Endothelial cell of umbilical vein (primary cell): ENCODE data around the gene MRPL58. TPM values are rescaled to one million over a fixed set of nuclear protein-coding genes. Genes with fewer than 3 reads are reported as not detected.

Experiments used
- BruUV-seq: library from RNA; stranded (reverse); fragments of 400-500 nt; replicated peaks from 2 replicates; lab custom pipeline; 2021; lab: Mats Ljungman, UMichigan
- CTCF ChIA-PET: fragments of 300-600, 350-600 bp; sonication (Branson Sonifier 250); formaldehyde crosslinking; loops from one replicate; lab custom pipeline; 2021; ENCODE audit warnings: antibody characterized with exemption, inconsistent platforms; lab: Charles Lee
- POLR2A ChIA-PET: fragments of 300-600, 350-600 bp; sonication (Branson Sonifier 250); formaldehyde crosslinking; loops from one replicate; lab custom pipeline; 2021; ENCODE audit warnings: antibody characterized with exemption, inconsistent platforms; lab: Charles Lee
- DNase-seq: peaks from one replicate; pipeline ENCODE4 v3.0.0-alpha.2; 2011; ENCODE audit warnings: low read depth, low spot score
- FAIRE-seq: peaks from 2 replicates; lab custom pipeline; 2011; peaks lifted over from hg19 to GRCh38; lab: Jason Lieb, UNC
- H2AFZ ChIP-seq: 2 replicates; pipeline ENCODE4 v1.6.0; 2012; ENCODE audit warnings: low read depth, low read length, control low read depth, inconsistent platforms
- H3K27ac ChIP-seq: 2 replicates; pipeline ENCODE4 v1.5.1; 2011; ENCODE audit warnings: low read depth, mild to moderate bottlenecking, control low read depth, low read length, moderate library complexity; ENCODE audit not compliant: insufficient read depth
- H3K27me3 ChIP-seq, 2 experiments: 2 replicates each; pipeline versions ENCODE4 v1.6.0 to v1.6.1; 2011; ENCODE audit warnings: low read length in 2 of 2, mixed read lengths in 1 of 2; ENCODE audit not compliant: control insufficient read depth in 2 of 2, insufficient read depth in 2 of 2
- H3K36me3 ChIP-seq, 2 experiments: 2 replicates in 1 of 2; 3 replicates in 1 of 2; pipeline ENCODE4 v1.5.1; 2011; ENCODE audit warnings: low read length in 2 of 2, mild to moderate bottlenecking in 1 of 2, moderate library complexity in 1 of 2; ENCODE audit not compliant: control insufficient read depth in 2 of 2, insufficient read depth in 2 of 2; ENCODE audit errors: extremely low read depth in 1 of 2
- H3K4me1 ChIP-seq: 3 replicates; pipeline ENCODE4 v1.5.1; 2011; ENCODE audit warnings: mild to moderate bottlenecking, low read length; ENCODE audit not compliant: control insufficient read depth, insufficient read depth; ENCODE audit errors: extremely low read depth
- H3K4me2 ChIP-seq: 2 replicates; pipeline ENCODE4 v1.6.1; 2011; ENCODE audit warnings: low read length, control low read depth, mixed read lengths; ENCODE audit not compliant: insufficient read depth
- H3K4me3 ChIP-seq, 3 experiments: fragments of 200-600 bp in 1 of 3; sonication (generic), shearing (Covaris generic) in 1 of 3; replicated peaks in 1 of 3; 2 replicates each; pipeline ENCODE4 v1.5.1; 2011 to 2016; ENCODE audit warnings: control low read depth in 3 of 3, low read length in 3 of 3, mild to moderate bottlenecking in 2 of 3, inconsistent platforms in 1 of 3, low read depth in 1 of 3, moderate library complexity in 1 of 3; ENCODE audit not compliant: insufficient read depth in 1 of 3
- H3K79me2 ChIP-seq: 2 replicates; pipeline ENCODE4 v1.6.0; 2012; ENCODE audit warnings: low read length, inconsistent platforms; ENCODE audit not compliant: control insufficient read depth, insufficient read depth
- H3K9ac ChIP-seq: replicated peaks from 2 replicates; pipeline ENCODE3; 2011; ENCODE audit warnings: low read length, control low read depth; ENCODE audit not compliant: insufficient read depth; ENCODE audit errors: extremely low read depth
- H3K9me1 ChIP-seq: replicated peaks from 3 replicates; pipeline ENCODE4 v1.6.0; 2011; ENCODE audit warnings: mild to moderate bottlenecking, low read length; ENCODE audit not compliant: control insufficient read depth, insufficient read depth; ENCODE audit errors: extremely low read depth
- H3K9me3 ChIP-seq: replicated peaks from 2 replicates; pipeline ENCODE4 v1.5.1; 2012; ENCODE audit warnings: low read length, inconsistent platforms; ENCODE audit not compliant: control insufficient read depth, insufficient read depth
- H4K20me1 ChIP-seq: replicated peaks from 2 replicates; pipeline ENCODE3; 2011; ENCODE audit warnings: mild to moderate bottlenecking, low read length; ENCODE audit not compliant: control insufficient read depth, insufficient read depth; ENCODE audit errors: extremely low read depth
- EZH2 ChIP-seq: IDR thresholded peaks from 2 replicates; pipeline ENCODE4 v1.6.1; 2012; ENCODE audit warnings: borderline replicate concordance, low read depth, mild to moderate bottlenecking, moderate library complexity, low read length, inconsistent platforms; ENCODE audit not compliant: severe bottlenecking
- FOS ChIP-seq: IDR thresholded peaks from 2 replicates; pipeline ENCODE4 v1.6.1; 2011; ENCODE audit warnings: mild to moderate bottlenecking, low read length, moderate library complexity, borderline replicate concordance; ENCODE audit not compliant: insufficient read depth
- GATA2 ChIP-seq: IDR thresholded peaks from 2 replicates; pipeline ENCODE4 v1.7.0; 2011; ENCODE audit warnings: low read depth, mild to moderate bottlenecking, moderate library complexity, mixed read lengths, low read length; ENCODE audit not compliant: insufficient read length, insufficient read depth
- JUN ChIP-seq: IDR thresholded peaks from 2 replicates; pipeline ENCODE4 v1.6.1; 2011; ENCODE audit warnings: borderline replicate concordance, low read depth; ENCODE audit not compliant: insufficient read length, insufficient read depth
- MYC ChIP-seq: IDR thresholded peaks from one replicate; pipeline ENCODE4 v1.6.1; 2011; ENCODE audit warnings: mild to moderate bottlenecking, low read depth, low read length
- POLR2A ChIP-seq: IDR thresholded peaks from 2 replicates; pipeline ENCODE4 v1.6.1; 2012; ENCODE audit warnings: low read depth, mild to moderate bottlenecking, control low read depth, low read length
- POLR2AphosphoS5 ChIP-seq: IDR thresholded peaks from 2 replicates; pipeline ENCODE4 v1.6.1; 2012; ENCODE audit warnings: low read depth, mild to moderate bottlenecking, control low read depth, low read length, moderate library complexity; ENCODE audit not compliant: insufficient read depth
- dilution Hi-C: fragments of 300-500 bp; cut with MboI; formaldehyde crosslinking; loops from one replicate; pipeline ENCODE4 v1.15.0; 2019; ENCODE audit warnings: low sequenced_read_pairs; ENCODE audit not compliant: extremely low pct_ligation_motif_present
- intact Hi-C: fragments of 100-400 bp; cut with micrococcal nuclease; formaldehyde crosslinking; loops from one replicate; pipeline ENCODE4 v1.10.0; 2022
- polyA plus RNA-seq, 4 experiments: library from polyadenylated mRNA; depleted of rRNA in 3 of 4; stranded (reverse) in 3 of 4; unstranded in 1 of 4; fragments of >200 nt; gene quantifications; 2 replicates each; pipeline versions ENCODE4 v1.2.1 to v1.2.3, GENCODE V29; 2011 to 2012; ENCODE audit warnings: missing spikeins in 1 of 4
- total RNA-seq: library from RNA; stranded (reverse); gene quantifications from 2 replicates; pipeline ENCODE4 v1.2.3, GENCODE V29; 2021
- TF ChIP-seq, protein P1 (sequence below): IDR thresholded peaks from 2 replicates; pipeline ENCODE4 v1.6.1; 2011; ENCODE audit not compliant: insufficient read depth, insufficient read length
- TF ChIP-seq, protein P2 (sequence below), 2 donors: IDR thresholded peaks; 1 replicate in 1 of 2; 2 replicates in 1 of 2; pipeline ENCODE4 v1.5.1; 2011; ENCODE audit warnings: low read length in 2 of 2, mild to moderate bottlenecking in 2 of 2, moderate library complexity in 2 of 2, control low read depth in 1 of 2, inconsistent platforms in 1 of 2, low read depth in 1 of 2; ENCODE audit not compliant: insufficient read depth in 1 of 2; ENCODE audit errors: extremely low read depth in 1 of 2

Gene MRPL58
- total and polyA plus RNA-seq, 2 donors (not counting 3 experiments of a cell fraction or from before 2014, with no cell fraction given): 38.0 to 43.7 TPM

DNA sequence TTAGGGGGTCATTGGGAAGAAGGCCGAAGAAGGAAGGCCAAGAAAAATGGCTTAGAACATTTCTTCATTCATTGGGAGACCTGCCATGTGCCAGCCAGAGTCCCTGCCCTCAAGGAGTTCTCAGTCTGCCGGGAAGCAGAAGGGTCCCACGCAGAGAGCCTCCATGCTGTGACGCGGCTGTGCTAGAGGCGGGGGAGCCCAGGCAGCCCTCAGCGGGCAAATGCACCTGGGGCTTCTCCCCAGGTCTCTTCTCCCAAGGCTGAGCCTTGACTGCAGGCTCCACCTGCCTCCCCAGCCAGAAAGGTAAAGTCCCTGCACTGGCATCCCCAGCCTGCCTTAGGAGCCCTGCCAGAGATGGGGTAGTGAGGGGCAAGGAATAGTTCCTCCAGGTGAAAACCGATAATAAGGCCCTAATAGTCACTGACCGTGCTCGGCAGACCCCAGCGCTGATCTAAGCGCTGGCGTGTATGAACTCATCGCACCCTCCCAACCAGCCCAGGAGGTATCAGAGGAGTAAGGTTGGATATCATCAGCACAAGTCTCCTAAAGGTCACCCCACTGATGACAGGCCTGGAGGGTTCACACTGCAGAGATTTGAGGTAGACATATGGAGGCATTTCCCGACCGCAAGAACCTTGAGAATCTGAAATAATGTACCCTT lies 31.0 kb upstream of the MRPL58 start:
- H3K4me3 ChIP-seq: peak overlapping the region in 2 of 3 experiments; percentile 25 to 38
- ChIA-PET POLR2A (no interaction called here), CTCF (no interaction called here)
- no peaks in the 10 kb centered on the region for H4K20me1 ChIP-seq
- peaks cover 11% of the 10 kb centered on the region for H3K4me1 ChIP-seq
- peaks cover 0 to 2% of the 10 kb centered on the region in 2 experiments for H3K27me3 ChIP-seq
- H2AFZ ChIP-seq: peak overlapping the region; percentile 46
- H3K27ac ChIP-seq: peak overlapping the region; percentile 1
- no peaks in the 10 kb centered on the region for H3K9me3 ChIP-seq
- FAIRE-seq (no peak), DNase-seq (no peak)
- no peak for TF ChIP-seq EZH2
- TF ChIP-seq POLR2A: no peak
- TF ChIP-seq FOS: no peak
- TF ChIP-seq JUN: no peak
- TF ChIP-seq POLR2AphosphoS5: no peak
- TF ChIP-seq GATA2: no peak
- TF ChIP-seq, protein P1, sequence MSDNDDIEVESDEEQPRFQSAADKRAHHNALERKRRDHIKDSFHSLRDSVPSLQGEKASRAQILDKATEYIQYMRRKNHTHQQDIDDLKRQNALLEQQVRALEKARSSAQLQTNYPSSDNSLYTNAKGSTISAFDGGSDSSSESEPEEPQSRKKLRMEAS: no peak
- TF ChIP-seq, protein P2, sequence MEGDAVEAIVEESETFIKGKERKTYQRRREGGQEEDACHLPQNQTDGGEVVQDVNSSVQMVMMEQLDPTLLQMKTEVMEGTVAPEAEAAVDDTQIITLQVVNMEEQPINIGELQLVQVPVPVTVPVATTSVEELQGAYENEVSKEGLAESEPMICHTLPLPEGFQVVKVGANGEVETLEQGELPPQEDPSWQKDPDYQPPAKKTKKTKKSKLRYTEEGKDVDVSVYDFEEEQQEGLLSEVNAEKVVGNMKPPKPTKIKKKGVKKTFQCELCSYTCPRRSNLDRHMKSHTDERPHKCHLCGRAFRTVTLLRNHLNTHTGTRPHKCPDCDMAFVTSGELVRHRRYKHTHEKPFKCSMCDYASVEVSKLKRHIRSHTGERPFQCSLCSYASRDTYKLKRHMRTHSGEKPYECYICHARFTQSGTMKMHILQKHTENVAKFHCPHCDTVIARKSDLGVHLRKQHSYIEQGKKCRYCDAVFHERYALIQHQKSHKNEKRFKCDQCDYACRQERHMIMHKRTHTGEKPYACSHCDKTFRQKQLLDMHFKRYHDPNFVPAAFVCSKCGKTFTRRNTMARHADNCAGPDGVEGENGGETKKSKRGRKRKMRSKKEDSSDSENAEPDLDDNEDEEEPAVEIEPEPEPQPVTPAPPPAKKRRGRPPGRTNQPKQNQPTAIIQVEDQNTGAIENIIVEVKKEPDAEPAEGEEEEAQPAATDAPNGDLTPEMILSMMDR (IDR thresholded peaks at IDR 0.05; ENCODE audit: extremely low read depth in 1 of 2, insufficient read depth in 1 of 2, low read depth in 1 of 2, low read length in 2 of 2): no peak
- no peak for TF ChIP-seq MYC
- H3K36me3 ChIP-seq: no peaks in the 10 kb centered on the region
- dilution Hi-C loops: no loop called here
- TSS peak; percentile 57 for BruUV-seq
- peak overlapping the region; percentile 35 for H3K4me2 ChIP-seq
- intact Hi-C loops: no loop called here
- peak overlapping the region; percentile 17 for H3K9ac ChIP-seq
- H3K9me1 ChIP-seq: no peaks in the 10 kb centered on the region
- no peaks in the 10 kb centered on the region for H3K79me2 ChIP-seq
